ENCODE results near the gene ARTN. TPM values are rescaled to one million over a fixed set of nuclear protein-coding genes. Genes with fewer than 3 reads are reported as not detected.

ARTN gene
- total and polyA plus RNA-seq, 4 donors, result 0.23 to 2.7 (median 1.2) TPM

DNA sequence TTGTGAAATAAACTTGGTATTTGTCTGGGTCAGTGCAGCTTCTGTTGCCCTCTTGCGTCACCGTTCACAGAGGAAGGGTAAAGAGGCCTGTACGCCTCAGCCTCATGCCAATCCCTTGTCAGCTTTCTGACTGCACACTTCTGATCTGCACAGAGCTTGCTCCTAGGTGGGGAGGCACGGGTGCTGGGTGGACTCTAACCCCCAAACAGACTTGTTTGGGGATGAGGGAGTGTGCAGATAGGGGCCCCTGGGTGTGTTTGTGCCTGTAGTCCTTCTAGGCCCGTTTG is 44.6 kb downstream of the ARTN start:
- TF ChIP-seq, protein P1, sequence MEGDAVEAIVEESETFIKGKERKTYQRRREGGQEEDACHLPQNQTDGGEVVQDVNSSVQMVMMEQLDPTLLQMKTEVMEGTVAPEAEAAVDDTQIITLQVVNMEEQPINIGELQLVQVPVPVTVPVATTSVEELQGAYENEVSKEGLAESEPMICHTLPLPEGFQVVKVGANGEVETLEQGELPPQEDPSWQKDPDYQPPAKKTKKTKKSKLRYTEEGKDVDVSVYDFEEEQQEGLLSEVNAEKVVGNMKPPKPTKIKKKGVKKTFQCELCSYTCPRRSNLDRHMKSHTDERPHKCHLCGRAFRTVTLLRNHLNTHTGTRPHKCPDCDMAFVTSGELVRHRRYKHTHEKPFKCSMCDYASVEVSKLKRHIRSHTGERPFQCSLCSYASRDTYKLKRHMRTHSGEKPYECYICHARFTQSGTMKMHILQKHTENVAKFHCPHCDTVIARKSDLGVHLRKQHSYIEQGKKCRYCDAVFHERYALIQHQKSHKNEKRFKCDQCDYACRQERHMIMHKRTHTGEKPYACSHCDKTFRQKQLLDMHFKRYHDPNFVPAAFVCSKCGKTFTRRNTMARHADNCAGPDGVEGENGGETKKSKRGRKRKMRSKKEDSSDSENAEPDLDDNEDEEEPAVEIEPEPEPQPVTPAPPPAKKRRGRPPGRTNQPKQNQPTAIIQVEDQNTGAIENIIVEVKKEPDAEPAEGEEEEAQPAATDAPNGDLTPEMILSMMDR (IDR thresholded peaks at IDR 0.05; ENCODE audit: control extremely low read depth, extremely low read depth), result no peak
- Histone ChIP-seq H3K4me3 (no peak overlapping the region), H3K4me1 (ENCODE audit: control insufficient read depth in 5 of 5, insufficient read depth in 5 of 5, low read length in 5 of 5) (peaks cover 0 to 37% (median 19%) of the 10 kb centered on the region in 5 donors), H3K36me3 (ENCODE audit: control insufficient read depth in 4 of 4, insufficient read depth in 4 of 4, low read length in 4 of 4) (peaks cover 0 to 17% (median 13%) of the 10 kb centered on the region in 4 donors), H3K9me3 (ENCODE audit: control insufficient read depth in 4 of 4, insufficient read depth in 3 of 4, low read length in 3 of 4) (no peaks in the 10 kb centered on the region), H3K27ac (ENCODE audit: low read depth in 1 of 2, low read length in 1 of 2) (no peak overlapping the region), H3K27me3 (ENCODE audit: control insufficient read depth in 3 of 3, insufficient read depth in 3 of 3, low read length in 2 of 3) (no peaks in the 10 kb centered on the region), H3K9ac (ENCODE audit: insufficient read depth in 1 of 2, low read length in 2 of 2) (no peak overlapping the region)
- ATAC-seq (ENCODE audit: insufficient read depth, low FRiP score), result no peak
- no peak for DNase-seq
- 53 to 68% methylated on average over 5 of the region's 5 CpGs for WGBS, 2 donors

- WGBS, 2 donors, result 6 to 9% methylated on average over 35 to 54 of the region's 54 CpGs
- no peak for ATAC-seq (ENCODE audit: insufficient read depth, low FRiP score)
These were observed 45.1 kb downstream of the ARTN start, which contains the start of gene B4GALT2 for GRCh38 chr1:43978551-43979260. B4GALT2 (plus strand) TSS chr1:43979210; CDS start chr1:43981161, 1,951 bp downstream.

DNA sequence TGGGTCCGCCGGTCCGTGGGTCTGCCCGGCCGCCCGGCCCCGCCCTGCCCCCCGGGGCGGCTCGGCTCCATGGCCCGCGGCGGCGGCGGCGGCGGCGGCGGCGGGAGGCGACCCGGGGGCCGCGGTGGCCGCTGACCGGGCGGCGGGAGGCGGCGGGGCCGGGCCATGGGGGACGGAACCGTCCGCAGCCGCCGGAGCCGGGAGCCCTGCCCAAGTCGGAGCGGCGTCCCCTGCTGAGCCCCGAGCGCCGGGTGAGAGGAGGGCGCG is 45.6 kb downstream of the ARTN start:
- TF ChIP-seq, protein P1 (IDR thresholded peaks at IDR 0.05; ENCODE audit: control extremely low read depth, extremely low read depth), result no peak
- no peaks in the 10 kb centered on the region for H3K27me3 ChIP-seq (ENCODE audit: control insufficient read depth in 3 of 3, insufficient read depth in 3 of 3, low read length in 2 of 3)
- H3K4me3 ChIP-seq, result peak overlapping the region; percentile 42
- no peaks in the 10 kb centered on the region for H3K9me3 ChIP-seq (ENCODE audit: control insufficient read depth in 4 of 4, insufficient read depth in 3 of 4, low read length in 3 of 4)
- peaks cover 0 to 33% (median 19%) of the 10 kb centered on the region in 5 donors for H3K4me1 ChIP-seq (ENCODE audit: control insufficient read depth in 5 of 5, insufficient read depth in 5 of 5, low read length in 5 of 5)
- peak overlapping the region in 1 of 2 donors; percentile 59 for H3K27ac ChIP-seq (ENCODE audit: low read depth in 1 of 2, low read length in 1 of 2)
- DNase-seq (no peak), ATAC-seq (ENCODE audit: insufficient read depth, low FRiP score) (no peak)
- 0% methylated on average over 3 to 45 of the region's 45 CpGs for WGBS, 2 donors
- peaks cover 0 to 17% (median 13%) of the 10 kb centered on the region in 4 donors for H3K36me3 ChIP-seq (ENCODE audit: control insufficient read depth in 4 of 4, insufficient read depth in 4 of 4, low read length in 4 of 4)
- no peak overlapping the region for H3K9ac ChIP-seq (ENCODE audit: insufficient read depth in 1 of 2, low read length in 2 of 2)

More at GRCh38 chr1:43978551-43979260, 45.1 kb downstream of the ARTN start, which contains the start of gene B4GALT2:
- Histone ChIP-seq H3K4me3 (peak within 1 kb of the TSS; percentile 42), H3K9ac (ENCODE audit: insufficient read depth in 1 of 2, low read length in 2 of 2) (no peak within 1 kb of the TSS), H3K36me3 (ENCODE audit: control insufficient read depth in 4 of 4, insufficient read depth in 4 of 4, low read length in 4 of 4) (peaks cover 0 to 17% (median 13%) of the 10 kb centered on the region in 4 donors), H3K4me1 (ENCODE audit: control insufficient read depth in 5 of 5, insufficient read depth in 5 of 5, low read length in 5 of 5) (peaks cover 0 to 37% (median 19%) of the 10 kb centered on the region in 5 donors), H3K9me3 (ENCODE audit: control insufficient read depth in 4 of 4, insufficient read depth in 3 of 4, low read length in 3 of 4) (no peaks in the 10 kb centered on the region), H3K27me3 (ENCODE audit: control insufficient read depth in 3 of 3, insufficient read depth in 3 of 3, low read length in 2 of 3) (no peaks in the 10 kb centered on the region), H3K27ac (ENCODE audit: low read depth in 1 of 2, low read length in 1 of 2) (peak within 1 kb of the TSS; percentile 42 to 59)
- TF ChIP-seq, protein P1 (IDR thresholded peaks at IDR 0.05; ENCODE audit: control extremely low read depth, extremely low read depth), result no peak
- peak; percentile 30 to 59 (median 36) for DNase-seq

Data from lung (tissue), 12 donors.